Subcutaneous adipose tissue (tissue), 4 donors: Measurements from ENCODE around the gene MUC5B. TPM values are rescaled to one million over a fixed set of nuclear protein-coding genes. Genes with fewer than 3 reads are reported as not detected.

Source experiments
- CTCF ChIP-seq: fragments of 450-650 bp; IDR thresholded peaks from one replicate; pipeline ENCODE4 v1.5.1; 2016; ENCODE audit warnings: low read depth, mild to moderate bottlenecking, control low read depth, antibody characterized with exemption, moderate library complexity
- total RNA-seq, 4 donors: library from RNA; depleted of rRNA; stranded (reverse); fragments of >200 nt; gene quantifications; one replicate each; pipeline ENCODE4 v1.1.0, GENCODE V29; 2016

The MUC5B gene
- total RNA-seq, 4 donors from 2014 or later = not detected

GRCh38 chr11:1271927-1272326 lies 49.1 kb downstream of the MUC5B start:
- TF ChIP-seq CTCF = no peak

- TF ChIP-seq CTCF = no peak
These were observed 49.7 kb downstream of the MUC5B start for GRCh38 chr11:1272531-1272930.

GRCh38 chr11:1274501-1274900 lies 51.6 kb downstream of the MUC5B start:
- no peak for TF ChIP-seq CTCF

- no peak for TF ChIP-seq CTCF
These were observed 52.2 kb downstream of the MUC5B start for GRCh38 chr11:1275021-1275420.

- no peak for TF ChIP-seq CTCF
These were observed 53.4 kb downstream of the MUC5B start for GRCh38 chr11:1276041-1276790.

GRCh38 chr11:1276866-1277615 lies 54.2 kb downstream of the MUC5B start:
- no peak for TF ChIP-seq CTCF

GRCh38 chr11:1277936-1278512 lies 55.2 kb downstream of the MUC5B start:
- TF ChIP-seq CTCF = no peak
